ENCODE measurements around the gene KCNT2.

Gene KCNT2

GRCh38 chr1:196593955-196594354, 14.3 kb downstream of the KCNT2 start:
- FAIRE-seq (no peak), DNase-seq (ENCODE audit: extremely low spot score, insufficient read length, low read depth) (no peak)

- FAIRE-seq (no peak), DNase-seq (ENCODE audit: extremely low spot score, insufficient read length, low read depth) (no peak)
Measured at GRCh38 chr1:196590959-196591358, 17.3 kb downstream of the KCNT2 start.

GRCh38 chr1:196590012-196590708, 18.1 kb downstream of the KCNT2 start:
- DNase-seq (ENCODE audit: extremely low spot score, insufficient read length, low read depth) (no peak), FAIRE-seq (no peak)

GRCh38 chr1:196584696-196585095, 23.5 kb downstream of the KCNT2 start:
- DNase-seq (ENCODE audit: extremely low spot score, insufficient read length, low read depth) (no peak), FAIRE-seq (no peak)

DNA sequence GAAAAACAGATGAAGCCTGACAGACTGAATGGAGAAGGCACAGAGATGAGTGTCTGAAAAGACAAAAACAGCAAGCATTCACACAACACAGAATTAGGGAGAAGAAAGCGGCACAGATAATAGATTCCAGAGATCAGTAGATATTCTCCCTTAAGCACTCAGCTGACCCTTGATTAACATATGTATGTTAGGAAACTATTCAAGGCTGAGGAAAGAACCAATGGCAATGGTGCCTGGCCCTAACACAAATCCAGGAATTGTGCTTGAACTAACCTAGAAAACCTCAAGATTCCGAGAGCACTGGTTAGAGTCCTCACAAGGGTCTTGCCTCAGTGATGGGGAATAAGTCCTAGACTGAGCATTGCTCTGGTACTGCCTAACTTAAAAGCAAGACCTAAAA, 30.9 kb downstream of the KCNT2 start:
- no peak for DNase-seq (ENCODE audit: extremely low spot score, insufficient read length, low read depth)
- FAIRE-seq: no peak

- no peak for DNase-seq (ENCODE audit: extremely low spot score, insufficient read length, low read depth)
- no peak for FAIRE-seq
Measured at GRCh38 chr1:196573226-196573625, 35.0 kb downstream of the KCNT2 start.

DNA sequence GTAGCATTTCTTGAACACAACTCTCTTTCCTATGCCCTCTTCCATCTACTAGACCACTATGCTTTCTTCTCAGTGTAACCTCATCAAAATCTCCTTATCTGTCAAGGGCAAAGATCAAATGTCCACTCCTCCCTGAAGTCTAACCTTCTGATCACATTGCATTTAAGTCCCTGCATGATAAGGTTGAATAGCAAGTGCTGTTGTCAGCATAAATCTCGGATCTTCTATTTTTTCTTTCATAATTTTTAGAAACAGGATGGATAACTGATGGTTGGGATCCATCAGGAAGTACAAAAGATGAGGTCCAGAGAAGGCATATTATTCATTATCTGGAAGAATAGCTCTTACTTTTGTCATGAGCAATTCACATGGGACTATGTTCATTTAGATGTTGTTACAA, 41.0 kb downstream of the KCNT2 start:
- FAIRE-seq (no peak), DNase-seq (ENCODE audit: extremely low spot score, insufficient read length, low read depth) (no peak)

DNA sequence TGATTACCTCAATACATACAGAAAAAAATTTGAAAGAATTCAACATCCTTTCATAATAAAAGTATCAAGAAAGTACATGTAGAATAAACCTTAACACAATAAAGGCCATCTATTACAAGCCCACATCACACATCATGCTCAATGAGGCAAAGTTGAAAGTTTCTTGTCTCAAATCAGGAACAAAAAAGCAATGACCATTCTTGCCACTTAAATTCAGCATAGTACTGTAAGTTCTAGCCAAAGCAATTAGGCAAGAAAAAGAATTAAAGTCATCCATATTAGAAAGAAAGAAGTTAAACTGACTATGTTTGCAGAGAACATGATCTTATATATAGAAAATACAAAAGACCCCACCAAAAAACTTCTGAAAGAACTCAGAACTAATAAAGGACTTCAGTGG, 44.5 kb downstream of the KCNT2 start:
- no peak for DNase-seq (ENCODE audit: extremely low spot score, insufficient read length, low read depth)
- no peak for FAIRE-seq

GRCh38 chr1:196559314-196559713, 48.9 kb downstream of the KCNT2 start:
- FAIRE-seq (no peak), DNase-seq (ENCODE audit: extremely low spot score, insufficient read length, low read depth) (no peak)

DNA sequence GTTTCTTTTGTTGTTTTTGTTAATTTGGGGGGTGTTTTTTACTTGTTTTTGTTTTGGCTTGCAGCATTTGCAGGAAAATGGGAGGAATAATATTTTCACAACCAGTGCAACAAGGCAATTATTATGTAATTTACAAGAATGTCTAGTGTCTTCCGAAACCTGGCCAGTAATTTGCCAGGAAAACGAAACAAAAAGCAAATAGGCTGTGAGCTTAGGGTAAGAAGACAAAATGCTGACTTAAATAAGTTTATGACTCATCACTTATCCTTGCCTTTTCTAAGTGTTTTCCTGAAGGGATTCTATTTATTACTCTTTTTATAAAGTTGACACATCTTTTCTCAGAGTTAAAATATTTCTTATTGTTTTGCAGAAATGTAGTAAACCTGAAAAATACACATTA, 49.8 kb downstream of the KCNT2 start:
- DNase-seq (ENCODE audit: extremely low spot score, insufficient read length, low read depth) (no peak), FAIRE-seq (no peak)

- DNase-seq (ENCODE audit: extremely low spot score, insufficient read length, low read depth) (no peak), FAIRE-seq (no peak)
Measured at GRCh38 chr1:196557797-196558196, 50.4 kb downstream of the KCNT2 start.

- no peak for DNase-seq (ENCODE audit: extremely low spot score, insufficient read length, low read depth)
- FAIRE-seq: no peak
Measured at GRCh38 chr1:196550731-196551130, 57.5 kb downstream of the KCNT2 start.

DNA sequence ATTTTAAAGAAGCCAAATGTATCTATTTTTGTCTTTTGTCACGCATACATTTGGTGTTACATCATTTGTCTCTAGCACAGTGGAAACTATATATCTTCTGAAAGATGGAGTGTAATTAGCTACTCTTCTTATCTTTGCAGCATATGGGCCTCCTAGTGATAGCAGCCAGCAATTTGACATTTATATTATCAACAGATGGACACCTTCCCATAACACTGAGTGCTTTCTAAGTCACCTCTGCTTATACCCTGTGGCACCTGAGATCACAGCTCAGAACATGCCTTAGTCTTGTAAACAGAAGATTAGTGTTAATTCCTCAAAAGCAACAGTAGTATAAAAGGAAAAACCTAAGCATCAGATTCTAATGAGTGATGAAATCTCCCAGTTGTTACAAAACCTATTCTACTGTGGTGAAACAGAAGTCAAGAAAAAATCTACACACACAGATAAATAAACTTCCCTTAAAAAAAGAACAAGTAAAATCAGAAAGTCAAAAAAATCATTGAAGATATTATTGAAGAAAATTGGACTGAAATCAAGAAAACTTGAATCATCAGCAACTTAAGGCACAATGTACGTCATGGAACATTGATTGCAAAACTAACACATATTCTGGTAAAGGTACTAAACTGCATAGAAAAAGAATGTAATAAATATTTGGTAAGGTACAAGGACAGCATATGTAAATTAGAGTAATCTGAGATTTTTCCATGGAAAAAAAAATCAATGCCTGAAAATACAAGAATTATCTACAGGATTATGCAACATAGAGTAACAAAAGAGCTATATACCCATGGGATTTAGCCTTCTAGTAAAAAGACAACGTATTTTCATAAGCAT, 61.7 kb downstream of the KCNT2 start:
- no peak for FAIRE-seq
- no peak for DNase-seq (ENCODE audit: extremely low spot score, insufficient read length, low read depth)

GRCh38 chr1:196545222-196545621, 63.0 kb downstream of the KCNT2 start:
- FAIRE-seq (no peak), DNase-seq (ENCODE audit: extremely low spot score, insufficient read length, low read depth) (no peak)

DNA sequence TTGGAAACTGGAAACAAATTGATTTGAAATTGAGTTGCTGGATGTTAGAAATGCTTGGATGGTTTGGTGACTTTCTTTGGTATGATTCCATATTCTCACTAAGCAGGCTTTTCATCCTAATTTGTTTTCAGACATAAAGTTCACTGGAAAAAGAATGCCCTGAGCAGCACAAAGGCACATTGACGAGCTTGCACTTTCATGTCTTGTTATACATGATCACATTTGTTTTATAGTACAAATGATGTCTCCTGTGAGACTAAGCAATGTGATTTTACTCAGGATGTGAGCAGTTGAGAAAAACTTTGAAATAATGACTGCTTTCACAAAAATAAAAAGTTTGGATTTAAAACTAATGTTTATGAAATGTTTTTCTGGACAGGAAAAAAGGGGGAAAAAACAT, 63.6 kb downstream of the KCNT2 start:
- no peak for FAIRE-seq
- no peak for DNase-seq (ENCODE audit: extremely low spot score, insufficient read length, low read depth)

- FAIRE-seq (no peak), DNase-seq (ENCODE audit: extremely low spot score, insufficient read length, low read depth) (no peak)
Measured at GRCh38 chr1:196543833-196544232, 64.4 kb downstream of the KCNT2 start.

DNA sequence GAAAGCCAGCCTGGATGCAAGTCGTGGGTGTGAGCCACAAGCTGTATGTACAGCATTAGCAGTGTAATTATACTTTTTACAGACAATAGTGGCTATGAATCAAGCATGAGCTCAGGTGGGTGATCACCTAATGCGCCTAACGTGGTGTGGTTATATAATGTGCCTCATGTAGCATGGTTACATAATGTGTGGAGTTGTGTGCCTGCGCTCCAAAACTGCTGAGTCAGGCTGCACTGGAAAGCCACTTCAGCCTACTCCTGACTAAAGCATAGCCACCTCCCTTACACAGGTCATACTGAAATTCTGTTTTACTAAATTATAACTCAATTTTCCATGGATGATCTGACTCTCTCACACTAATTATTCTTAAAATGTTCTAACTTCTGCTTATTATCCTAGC, 69.8 kb downstream of the KCNT2 start:
- DNase-seq (ENCODE audit: extremely low spot score, insufficient read length, low read depth) (no peak), FAIRE-seq (no peak)

DNA sequence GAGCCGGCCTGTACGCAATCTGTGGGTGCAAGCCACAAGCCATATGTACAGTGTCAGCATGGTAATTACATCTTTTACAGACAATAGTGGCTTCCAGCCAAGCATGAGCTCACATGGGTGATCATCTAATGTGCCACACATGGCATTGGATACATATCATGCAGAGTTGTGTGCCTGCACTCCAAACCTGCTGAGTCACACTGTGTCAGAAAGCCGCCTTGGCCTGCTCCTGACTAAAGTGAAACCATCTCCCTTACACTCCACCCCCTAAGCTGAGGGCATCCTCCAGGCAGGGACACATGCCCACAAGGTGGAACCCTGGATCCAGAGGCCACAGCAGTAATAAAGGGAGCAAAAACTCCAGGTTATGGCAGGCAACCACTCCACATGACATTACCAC, 72.5 kb downstream of the KCNT2 start:
- FAIRE-seq (no peak), DNase-seq (ENCODE audit: extremely low spot score, insufficient read length, low read depth) (no peak)

DNA sequence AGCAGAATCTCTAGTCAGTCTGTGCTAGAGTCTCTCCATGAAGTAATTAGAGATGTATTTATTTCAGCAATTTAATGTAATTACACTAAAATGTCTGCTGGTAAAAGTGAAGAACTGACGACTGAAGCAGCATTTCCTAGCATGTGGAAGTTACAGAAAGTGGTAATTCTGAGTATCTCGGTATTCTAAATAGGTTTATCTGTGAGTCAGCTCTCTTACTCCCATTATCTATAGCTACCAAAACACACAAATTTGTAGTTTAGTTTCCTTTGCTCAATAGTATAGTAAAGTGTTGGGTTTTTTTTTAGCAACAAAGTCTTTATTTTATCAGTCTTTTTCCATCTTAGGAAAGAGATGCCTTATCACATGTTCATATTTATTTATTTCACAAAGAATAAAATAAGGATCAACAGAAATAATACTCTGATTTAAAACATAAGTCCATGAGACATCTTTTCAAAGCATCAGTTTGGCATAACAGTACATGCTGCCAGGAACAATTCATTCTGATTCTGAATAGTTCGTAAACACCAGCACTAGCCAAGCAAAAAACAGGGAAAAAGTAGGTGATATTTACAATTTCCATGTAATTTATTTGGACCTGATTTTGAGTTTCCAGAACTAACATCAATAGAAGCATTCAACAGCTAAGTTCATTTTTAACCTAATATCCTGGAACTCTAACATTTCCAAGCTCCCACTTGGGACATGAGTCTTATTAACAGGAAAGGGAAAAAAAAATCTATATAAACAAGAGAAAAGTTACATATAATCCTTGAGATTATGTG, 76.3 kb downstream of the KCNT2 start:
- FAIRE-seq (no peak), DNase-seq (ENCODE audit: extremely low spot score, insufficient read length, low read depth) (no peak)

DNA sequence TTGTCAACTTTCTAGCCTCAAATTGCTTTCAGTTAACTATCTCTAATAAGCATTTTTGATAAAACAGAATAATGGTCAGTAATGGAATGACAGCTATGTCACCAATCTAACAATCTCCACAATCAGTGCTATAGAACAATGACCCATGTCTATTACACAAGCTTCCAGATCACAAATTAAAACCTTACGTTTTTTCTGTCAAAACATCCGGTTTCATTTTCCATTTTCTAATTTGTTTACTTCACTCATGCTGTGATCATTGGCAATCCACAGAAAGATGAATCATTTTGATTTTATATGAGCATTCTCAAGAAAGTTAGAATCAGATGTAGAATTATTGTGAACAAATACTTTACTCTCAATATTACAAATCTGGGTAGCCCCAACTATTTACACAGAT, 80.3 kb downstream of the KCNT2 start:
- DNase-seq (ENCODE audit: extremely low spot score, insufficient read length, low read depth) (no peak), FAIRE-seq (no peak)
